PC-9 (cell line): ENCODE results near the gene LUZP2. TPM values are rescaled to one million over a fixed set of nuclear protein-coding genes. Genes with fewer than 3 reads are reported as not detected.

Experiments
- BruUV-seq: library from RNA; stranded (reverse); fragments of 400-500 nt; replicated peaks from 2 replicates; lab custom pipeline; 2021; lab: Mats Ljungman, UMichigan
- CTCF ChIA-PET: fragments of 300-600 bp; sonication (Branson Sonifier 250); formaldehyde crosslinking; loops from one replicate; lab custom pipeline; 2022; ENCODE audit warnings: antibody characterized with exemption; lab: Charles Lee
- POLR2A ChIA-PET: fragments of 300-600 bp; sonication (Branson Sonifier 250); formaldehyde crosslinking; loops from one replicate; lab custom pipeline; 2022; ENCODE audit warnings: antibody characterized with exemption; ENCODE audit not compliant: unreplicated experiment; lab: Charles Lee
- DNase-seq, 2 experiments: peaks; one replicate each; pipeline versions ENCODE4 v3.0.0 to v3.0.0-alpha.2; 2015 to 2022; ENCODE audit warnings: mixed read lengths in 1 of 2
- H2AFZ ChIP-seq: fragments of 200-600 bp; sonication (generic); 2 replicates; pipeline ENCODE4 v1.8.1; 2017; ENCODE audit warnings: antibody characterized with exemption
- H3F3A ChIP-seq: fragments of 200-600 bp; sonication (generic); 2 replicates; pipeline ENCODE4 v1.8.1; 2017; ENCODE audit warnings: antibody characterized with exemption, mild to moderate bottlenecking, low read depth; ENCODE audit not compliant: insufficient read depth
- H3K27ac ChIP-seq: fragments of 200-600 bp; sonication (generic); 2 replicates; pipeline ENCODE4 v1.6.1; 2016; ENCODE audit warnings: mixed run types
- H3K27me3 ChIP-seq: fragments of 200-600 bp; sonication (generic); 2 replicates; pipeline ENCODE4 v1.6.1; 2016; ENCODE audit warnings: low read depth, mixed run types; ENCODE audit not compliant: insufficient read depth
- H3K36me3 ChIP-seq: fragments of 200-600 bp; sonication (generic); 2 replicates; pipeline ENCODE4 v1.6.1; 2016; ENCODE audit warnings: low read depth, mixed run types
- H3K4me1 ChIP-seq: fragments of 200-600 bp; sonication (generic); replicated peaks from 2 replicates; pipeline ENCODE4 v1.6.1; 2016; ENCODE audit warnings: mixed run types; ENCODE audit not compliant: insufficient read depth
- H3K4me2 ChIP-seq: fragments of 200-600 bp; sonication (generic); 2 replicates; pipeline ENCODE4 v1.6.1; 2017; ENCODE audit warnings: mixed run types
- H3K4me3 ChIP-seq: fragments of 200-600 bp; sonication (generic); 2 replicates; pipeline ENCODE4 v1.6.1; 2016; ENCODE audit warnings: mixed run types
- H3K79me2 ChIP-seq: fragments of 200-600 bp; sonication (generic); 2 replicates; pipeline ENCODE4 v1.6.1; 2017; ENCODE audit warnings: low read depth, mixed run types
- H3K9me2 ChIP-seq: fragments of 200-600 bp; sonication (generic); 2 replicates; pipeline ENCODE4 v1.8.1; 2017; ENCODE audit warnings: mild to moderate bottlenecking; ENCODE audit not compliant: insufficient read depth
- H3K9me3 ChIP-seq: fragments of 200-600 bp; sonication (generic); 2 replicates; pipeline ENCODE4 v1.8.1; 2016; ENCODE audit warnings: low read depth; ENCODE audit not compliant: insufficient read depth
- H4K20me1 ChIP-seq: fragments of 200-600 bp; sonication (generic); 2 replicates; pipeline ENCODE4 v1.8.1; 2017; ENCODE audit not compliant: insufficient read depth
- EZH2 ChIP-seq: fragments of 200-600 bp; sonication (generic); IDR thresholded peaks from 2 replicates; pipeline ENCODE4 v1.8.0; 2017; ENCODE audit warnings: antibody characterized with exemption, low read depth
- intact Hi-C: fragments of 100-400 bp; cut with micrococcal nuclease; formaldehyde crosslinking; loops from one replicate; pipeline ENCODE4 v1.10.0; 2022; ENCODE audit not compliant: unreplicated experiment
- total RNA-seq: library from RNA; stranded (reverse); gene quantifications from 2 replicates; pipeline ENCODE4 v1.2.3, GENCODE V29; 2021
- TF ChIP-seq, protein P1 (sequence below): fragments of 200-600 bp; sonication (generic); conservative IDR thresholded peaks from 2 replicates; pipeline ENCODE4 v1.6.1; 2017; ENCODE audit warnings: mixed run types, antibody characterized with exemption, mild to moderate bottlenecking, moderate library complexity

Gene LUZP2
- total RNA-seq, 1 experiment from 2014 or later = 0.15 TPM

GRCh38 chr11:24773322-24773721, 276.5 kb downstream of the LUZP2 start:
- Histone ChIP-seq H3K4me1 (no peaks in the 10 kb centered on the region), H3F3A (no peaks in the 10 kb centered on the region), H3K4me2 (no peak overlapping the region), H3K27ac (no peak overlapping the region), H3K36me3 (no peaks in the 10 kb centered on the region), H3K4me3 (no peak overlapping the region), H4K20me1 (no peaks in the 10 kb centered on the region), H2AFZ (no peak overlapping the region), H3K9me3 (no peaks in the 10 kb centered on the region), H3K27me3 (no peaks in the 10 kb centered on the region), H3K9me2 (no peaks in the 10 kb centered on the region), H3K79me2 (no peaks in the 10 kb centered on the region)
- ChIA-PET POLR2A (no interaction called here), CTCF (no interaction called here)
- intact Hi-C loops = no loop called here
- BruUV-seq = no TSS peak
- TF ChIP-seq EZH2 = no peak
- TF ChIP-seq, protein P1, sequence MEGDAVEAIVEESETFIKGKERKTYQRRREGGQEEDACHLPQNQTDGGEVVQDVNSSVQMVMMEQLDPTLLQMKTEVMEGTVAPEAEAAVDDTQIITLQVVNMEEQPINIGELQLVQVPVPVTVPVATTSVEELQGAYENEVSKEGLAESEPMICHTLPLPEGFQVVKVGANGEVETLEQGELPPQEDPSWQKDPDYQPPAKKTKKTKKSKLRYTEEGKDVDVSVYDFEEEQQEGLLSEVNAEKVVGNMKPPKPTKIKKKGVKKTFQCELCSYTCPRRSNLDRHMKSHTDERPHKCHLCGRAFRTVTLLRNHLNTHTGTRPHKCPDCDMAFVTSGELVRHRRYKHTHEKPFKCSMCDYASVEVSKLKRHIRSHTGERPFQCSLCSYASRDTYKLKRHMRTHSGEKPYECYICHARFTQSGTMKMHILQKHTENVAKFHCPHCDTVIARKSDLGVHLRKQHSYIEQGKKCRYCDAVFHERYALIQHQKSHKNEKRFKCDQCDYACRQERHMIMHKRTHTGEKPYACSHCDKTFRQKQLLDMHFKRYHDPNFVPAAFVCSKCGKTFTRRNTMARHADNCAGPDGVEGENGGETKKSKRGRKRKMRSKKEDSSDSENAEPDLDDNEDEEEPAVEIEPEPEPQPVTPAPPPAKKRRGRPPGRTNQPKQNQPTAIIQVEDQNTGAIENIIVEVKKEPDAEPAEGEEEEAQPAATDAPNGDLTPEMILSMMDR = no peak
- no peak for DNase-seq

GRCh38 chr11:24779791-24780190, 282.9 kb downstream of the LUZP2 start:
- intact Hi-C loops = no loop called here
- DNase-seq = no peak
- Histone ChIP-seq H3K4me3 (no peak overlapping the region), H3K4me1 (no peaks in the 10 kb centered on the region), H3K9me3 (no peaks in the 10 kb centered on the region), H3K27ac (no peak overlapping the region), H4K20me1 (no peaks in the 10 kb centered on the region), H3K4me2 (no peak overlapping the region), H3F3A (no peaks in the 10 kb centered on the region), H3K9me2 (no peaks in the 10 kb centered on the region; the same call in 1 of the 2 replicates), H3K36me3 (no peaks in the 10 kb centered on the region), H3K79me2 (no peaks in the 10 kb centered on the region), H3K27me3 (no peaks in the 10 kb centered on the region), H2AFZ (no peak overlapping the region)
- ChIA-PET CTCF (no interaction called here), POLR2A (no interaction called here)
- no TSS peak for BruUV-seq
- TF ChIP-seq, protein P1 = no peak
- no peak for TF ChIP-seq EZH2

GRCh38 chr11:24781288-24781687, 284.4 kb downstream of the LUZP2 start:
- Histone ChIP-seq H3F3A (no peaks in the 10 kb centered on the region), H3K4me3 (no peak overlapping the region), H2AFZ (no peak overlapping the region), H3K9me2 (no peaks in the 10 kb centered on the region; the same call in 1 of the 2 replicates), H3K27ac (no peak overlapping the region), H3K79me2 (no peaks in the 10 kb centered on the region), H3K4me2 (no peak overlapping the region), H3K36me3 (no peaks in the 10 kb centered on the region), H4K20me1 (no peaks in the 10 kb centered on the region), H3K27me3 (no peaks in the 10 kb centered on the region), H3K9me3 (no peaks in the 10 kb centered on the region), H3K4me1 (no peaks in the 10 kb centered on the region)
- DNase-seq = no peak
- BruUV-seq = no TSS peak
- intact Hi-C loops = no loop called here
- TF ChIP-seq EZH2 = no peak
- TF ChIP-seq, protein P1 = no peak; the same call in 1 of the 2 replicates
- ChIA-PET POLR2A (no interaction called here), CTCF (no interaction called here)
